GM12872 (cell line): Measurements from ENCODE around the gene HOXB8.

Experiments used
- CTCF ChIP-seq: IDR thresholded peaks from 3 replicates; pipeline ENCODE4 v1.5.1; 2011; ENCODE audit warnings: low read depth, mild to moderate bottlenecking, low read length, moderate library complexity; ENCODE audit not compliant: insufficient read depth

HOXB8 gene

GRCh38 chr17:48566717-48567116, 48.4 kb downstream of the HOXB8 start:
- no peak for TF ChIP-seq CTCF

- TF ChIP-seq CTCF: no peak
Observed at GRCh38 chr17:48565925-48566710, 49.0 kb downstream of the HOXB8 start.

- no peak for TF ChIP-seq CTCF
Observed at GRCh38 chr17:48565022-48565554, 50.0 kb downstream of the HOXB8 start.

GRCh38 chr17:48564188-48565021, 50.7 kb downstream of the HOXB8 start:
- no peak for TF ChIP-seq CTCF

GRCh38 chr17:48563867-48564187, 51.3 kb downstream of the HOXB8 start:
- no peak for TF ChIP-seq CTCF

GRCh38 chr17:48563385-48563838, 51.7 kb downstream of the HOXB8 start:
- no peak for TF ChIP-seq CTCF

- no peak for TF ChIP-seq CTCF
Observed at GRCh38 chr17:48562934-48563333, 52.2 kb downstream of the HOXB8 start.
